ENCODE results near the gene OR2V2. TPM values are rescaled to one million over a fixed set of nuclear protein-coding genes. Genes with fewer than 3 reads are reported as not detected.

OR2V2 gene
- total and polyA plus RNA-seq, 12 donors = not detected

- Histone ChIP-seq H3K27me3 (peaks cover 27% of the 10 kb centered on the region), H3K9me3 (replicated peaks in 1 of 3) (no peaks in the 10 kb centered on the region), H3K4me3 (no peak overlapping the region), H3K36me3 (replicated peaks in 1 of 2) (no peaks in the 10 kb centered on the region), H3K4me1 (replicated peaks in 1 of 2) (no peaks in the 10 kb centered on the region), H3K27ac (no peak overlapping the region)
- TF ChIP-seq POLR2A (IDR thresholded peaks at IDR 0.05) (no peak), CTCF (IDR thresholded peaks at IDR 0.05) (no peak)
- no peak for DNase-seq
- 73 to 81% (median 77%) methylated on average over 5 of the region's 5 CpGs for whole genome bisulfite sequencing, 4 donors
- intact Hi-C loops (cut with DNase I) = no loop called here
Observed at GRCh38 chr5:181120761-181121160, 26.6 kb upstream of the OR2V2 start.

- Histone ChIP-seq H3K27ac (peak overlapping the region in 2 of 5 donors; percentile 49 to 74), H3K4me1 (replicated peaks in 1 of 2) (no peaks in the 10 kb centered on the region), H3K36me3 (replicated peaks in 1 of 2) (no peaks in the 10 kb centered on the region), H3K9me3 (replicated peaks in 1 of 3) (no peaks in the 10 kb centered on the region), H3K27me3 (peaks cover 20% of the 10 kb centered on the region), H3K4me3 (no peak overlapping the region)
- DNase-seq = peak in 6 of 7 donors; percentile 17 to 67 (median 32)
- TF ChIP-seq POLR2A (IDR thresholded peaks at IDR 0.05) (no peak), CTCF (IDR thresholded peaks at IDR 0.05) (peak in 1 of 6 experiments; percentile 46)
- intact Hi-C loops (cut with DNase I) = no loop called here
- 32 to 47% (median 45%) methylated on average over 20 to 28 of the region's 28 CpGs for WGBS, 4 donors
Observed at GRCh38 chr5:181121675-181122561, 25.5 kb upstream of the OR2V2 start.

GRCh38 chr5:181124526-181124925 lies 22.9 kb upstream of the OR2V2 start:
- DNase-seq = no peak
- H3K9me3 ChIP-seq (replicated peaks in 1 of 3) = no peaks in the 10 kb centered on the region
- 63 to 74% (median 70%) methylated on average over 3 of the region's 3 CpGs for WGBS, 4 donors
- no peaks in the 10 kb centered on the region for H3K36me3 ChIP-seq (replicated peaks in 1 of 2)
- no peak overlapping the region for H3K27ac ChIP-seq
- H3K4me1 ChIP-seq (replicated peaks in 1 of 2) = no peaks in the 10 kb centered on the region
- peaks cover 18% of the 10 kb centered on the region for H3K27me3 ChIP-seq
- intact Hi-C loops (cut with DNase I) = no loop called here
- no peak for TF ChIP-seq POLR2A (IDR thresholded peaks at IDR 0.05)
- TF ChIP-seq CTCF (IDR thresholded peaks at IDR 0.05) = no peak
- H3K4me3 ChIP-seq = no peak overlapping the region

- Histone ChIP-seq H3K4me1 (replicated peaks in 1 of 2) (no peaks in the 10 kb centered on the region), H3K27ac (no peak overlapping the region), H3K27me3 (peaks cover 14% of the 10 kb centered on the region), H3K9me3 (replicated peaks in 1 of 3) (no peaks in the 10 kb centered on the region), H3K36me3 (replicated peaks in 1 of 2) (no peaks in the 10 kb centered on the region), H3K4me3 (no peak overlapping the region)
- DNase-seq = no peak
- WGBS, 4 donors = 69 to 82% (median 71%) methylated on average over 12 to 18 of the region's 18 CpGs
- TF ChIP-seq POLR2A (IDR thresholded peaks at IDR 0.05) (no peak), CTCF (IDR thresholded peaks at IDR 0.05) (no peak)
- intact Hi-C loops (cut with DNase I) = no loop called here
Observed at GRCh38 chr5:181126841-181127240, 20.5 kb upstream of the OR2V2 start.
